ENCODE measurements around the gene MYL5. TPM values are rescaled to one million over a fixed set of nuclear protein-coding genes. Genes with fewer than 3 reads are reported as not detected.

Gene MYL5
- total RNA-seq, 1 donor, result 9.1 TPM

DNA sequence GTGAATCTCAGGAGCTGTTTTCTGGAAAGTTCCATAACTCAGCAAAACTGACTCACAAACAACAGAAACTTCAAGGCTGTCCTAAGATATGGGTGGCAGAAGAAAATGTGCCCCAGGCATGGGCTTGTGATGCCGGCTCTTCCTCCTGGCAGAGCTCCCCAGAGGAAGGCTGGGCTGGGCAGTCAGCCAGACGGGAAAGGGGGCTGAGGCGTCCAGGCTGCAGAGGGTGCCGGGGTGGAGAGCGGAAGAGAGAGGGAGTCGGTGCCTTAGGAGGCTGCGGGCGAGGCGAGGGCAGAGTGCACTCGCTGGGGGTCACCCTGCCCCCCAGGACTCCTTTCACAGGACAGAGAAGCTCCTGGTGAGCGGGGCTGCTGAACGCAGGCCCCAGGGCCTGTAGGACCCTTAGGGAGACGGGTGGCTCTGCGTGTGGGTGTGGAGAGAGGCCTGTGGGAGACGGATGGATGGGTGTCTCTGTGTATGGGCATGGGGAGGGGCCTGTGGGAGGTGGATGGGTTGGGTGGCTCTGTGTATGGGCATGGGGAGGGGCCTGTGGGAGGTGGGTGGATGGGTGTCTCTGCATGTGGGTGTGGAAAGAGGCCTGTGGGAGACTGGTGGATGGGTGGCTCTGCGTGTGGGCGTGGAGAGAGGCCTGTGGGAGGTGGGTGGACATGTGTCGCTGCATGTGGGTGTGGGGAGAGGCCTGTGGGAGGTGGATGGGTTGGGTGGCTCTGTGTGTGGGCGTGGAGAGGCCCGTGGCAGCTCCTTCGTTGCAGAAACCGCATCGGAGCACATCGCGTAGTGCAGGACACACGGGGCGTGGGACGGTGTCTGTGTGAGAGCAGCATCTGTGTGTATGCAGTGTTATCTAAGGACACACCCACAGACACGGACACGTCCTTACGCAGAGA is 47.2 kb downstream of the MYL5 start:
- peak; percentile 86 for DNase-seq (ENCODE audit: low read depth)
- no peak for TF ChIP-seq CTCF (IDR thresholded peaks at IDR 0.05; ENCODE audit: insufficient read depth, low read depth, low read length)
- peak overlapping the region; percentile 23 for H3K4me3 ChIP-seq (ENCODE audit: low read depth, low read length)

DNA sequence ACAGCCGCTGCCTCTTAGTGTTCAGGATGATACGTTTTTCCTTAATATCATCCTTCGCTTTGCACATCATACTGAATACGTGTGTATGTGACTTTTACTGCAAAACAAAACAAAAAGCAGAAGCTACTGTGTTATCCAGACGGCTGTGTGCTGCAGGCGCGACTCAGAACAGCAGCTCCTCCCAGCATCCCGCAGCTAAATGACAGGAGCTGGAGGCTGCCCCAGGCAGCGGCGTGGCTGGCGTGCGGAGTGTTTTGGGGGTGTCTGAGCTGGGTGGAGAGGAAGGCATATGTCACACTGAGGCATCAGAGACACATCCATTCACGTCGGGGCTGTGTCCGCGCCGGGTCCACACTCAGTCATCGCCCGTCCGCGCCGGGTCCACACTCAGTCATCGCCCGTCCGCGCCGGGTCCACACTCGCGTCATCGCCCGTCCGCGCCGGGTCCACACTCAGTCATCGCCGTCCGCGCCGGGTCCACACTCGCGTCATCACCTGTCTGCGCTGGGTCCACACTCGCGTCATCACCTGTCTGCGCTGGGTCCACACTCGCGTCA is 47.9 kb downstream of the MYL5 start:
- no peak for TF ChIP-seq CTCF (IDR thresholded peaks at IDR 0.05; ENCODE audit: insufficient read depth, low read depth, low read length)
- DNase-seq (ENCODE audit: low read depth), result peak; percentile 78
- H3K4me3 ChIP-seq (ENCODE audit: low read depth, low read length), result no peak overlapping the region

DNA sequence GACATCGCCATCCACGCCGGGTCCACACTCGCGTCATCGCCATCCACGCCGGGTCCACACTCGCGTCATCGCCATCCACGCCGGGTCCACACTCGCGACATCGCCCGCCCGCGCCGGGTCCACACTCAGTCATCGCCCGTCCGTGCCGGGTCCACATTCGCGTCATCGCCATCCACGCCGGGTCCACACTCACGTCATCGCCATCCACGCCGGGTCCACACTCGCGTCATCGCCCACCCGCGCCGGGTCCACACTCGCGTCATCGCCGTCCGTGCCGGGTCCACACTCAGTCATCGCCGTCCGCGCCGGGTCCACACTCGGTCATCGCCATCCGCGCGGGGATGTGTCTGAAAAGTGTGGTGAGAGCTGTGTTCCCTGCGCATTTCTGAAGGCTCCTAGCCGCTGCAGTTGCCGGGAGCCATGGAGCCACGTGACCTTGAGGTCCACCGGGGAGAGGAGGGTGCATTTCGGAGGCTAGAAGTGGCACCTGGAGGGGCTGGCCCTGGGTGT is 48.6 kb downstream of the MYL5 start:
- TF ChIP-seq CTCF (IDR thresholded peaks at IDR 0.05; ENCODE audit: insufficient read depth, low read depth, low read length), result no peak
- no peak overlapping the region for H3K4me3 ChIP-seq (ENCODE audit: low read depth, low read length)
- DNase-seq (ENCODE audit: low read depth), result no peak

DNA sequence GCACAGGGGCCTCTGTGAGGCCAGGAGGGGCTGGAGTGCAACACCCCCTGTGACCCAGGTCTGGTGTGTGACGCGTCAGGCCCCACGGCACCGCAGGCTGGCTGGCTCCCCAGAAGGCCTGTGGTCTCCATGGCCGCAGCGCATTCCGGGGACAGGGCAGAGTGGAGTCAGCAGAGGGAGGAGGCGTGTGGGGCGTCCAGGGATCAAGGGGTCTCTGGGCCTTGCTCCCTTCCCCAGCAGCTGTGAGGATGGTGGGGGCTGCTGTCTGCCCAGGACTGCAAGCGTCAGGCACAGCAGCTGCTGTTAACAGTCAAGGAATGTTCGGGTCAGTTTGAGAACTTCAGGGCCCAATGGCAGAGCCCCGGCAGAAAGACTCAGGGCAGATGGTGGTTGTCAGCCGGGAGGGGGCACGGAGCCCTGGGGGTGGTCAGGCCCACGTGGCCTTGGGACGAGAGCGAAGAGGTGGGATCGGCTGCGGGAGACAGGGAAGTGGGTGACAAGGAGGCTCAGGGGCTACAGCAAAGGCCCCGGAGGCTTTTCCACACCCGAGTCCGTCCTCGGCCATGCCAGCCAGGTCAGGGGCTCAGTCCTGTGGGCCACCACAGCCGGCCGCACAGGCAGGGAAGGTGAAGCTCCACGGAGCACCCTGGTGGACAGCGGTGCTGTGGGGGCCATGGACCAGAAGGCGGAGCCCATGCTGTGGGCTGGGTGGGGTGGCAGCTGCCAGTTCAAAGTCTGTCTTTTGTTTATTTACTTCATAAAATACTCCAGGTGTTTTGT is 49.6 kb downstream of the MYL5 start:
- DNase-seq (ENCODE audit: low read depth), result peak; percentile 75
- TF ChIP-seq CTCF (IDR thresholded peaks at IDR 0.05; ENCODE audit: insufficient read depth, low read depth, low read length), result no peak
- no peak overlapping the region for H3K4me3 ChIP-seq (ENCODE audit: low read depth, low read length)

DNA sequence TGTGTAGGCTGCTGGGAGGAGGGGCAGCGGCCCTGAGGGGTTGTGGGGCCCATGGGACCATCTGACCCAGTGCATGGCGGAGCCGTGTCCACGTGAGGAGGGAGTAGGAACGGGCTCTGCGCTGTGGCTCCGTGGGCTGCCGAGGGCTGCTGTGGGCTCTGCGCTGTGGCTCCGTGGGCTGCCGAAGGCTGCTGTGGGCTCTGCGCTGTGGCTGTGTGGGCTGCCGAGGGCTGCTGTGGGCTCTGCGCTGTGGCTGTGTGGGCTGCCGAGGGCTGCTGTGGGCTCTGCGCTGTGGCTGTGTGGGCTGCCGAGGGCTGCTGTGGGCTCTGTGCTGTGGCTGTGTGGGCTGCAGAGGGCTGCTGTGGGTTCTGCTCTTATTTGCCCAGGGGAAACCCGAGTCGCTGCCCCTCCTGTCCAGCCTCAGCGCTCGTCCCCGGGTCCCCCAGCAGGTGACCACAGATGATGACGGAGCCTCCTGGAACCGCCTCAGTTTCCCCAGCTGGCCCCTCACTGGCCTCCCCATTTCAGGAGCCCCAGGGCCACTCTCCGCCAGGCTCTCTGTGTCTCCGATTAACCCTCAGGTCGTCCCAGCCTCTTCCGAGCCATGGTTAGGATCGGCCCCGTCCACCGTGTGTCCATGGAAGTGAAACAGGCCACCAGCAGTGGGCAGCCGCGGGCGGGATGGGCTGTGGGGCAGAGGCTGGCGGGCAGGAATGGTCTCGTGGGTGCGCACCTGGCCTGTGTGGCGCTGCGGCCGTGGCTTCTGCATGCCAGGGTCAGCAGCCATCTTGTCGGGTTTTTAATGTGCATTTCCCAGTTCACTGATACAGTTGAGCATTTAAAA is 51.3 kb downstream of the MYL5 start:
- DNase-seq (ENCODE audit: low read depth), result no peak
- TF ChIP-seq CTCF (IDR thresholded peaks at IDR 0.05; ENCODE audit: insufficient read depth, low read depth, low read length), result no peak
- no peak overlapping the region for H3K4me3 ChIP-seq (ENCODE audit: low read depth, low read length)

DNA sequence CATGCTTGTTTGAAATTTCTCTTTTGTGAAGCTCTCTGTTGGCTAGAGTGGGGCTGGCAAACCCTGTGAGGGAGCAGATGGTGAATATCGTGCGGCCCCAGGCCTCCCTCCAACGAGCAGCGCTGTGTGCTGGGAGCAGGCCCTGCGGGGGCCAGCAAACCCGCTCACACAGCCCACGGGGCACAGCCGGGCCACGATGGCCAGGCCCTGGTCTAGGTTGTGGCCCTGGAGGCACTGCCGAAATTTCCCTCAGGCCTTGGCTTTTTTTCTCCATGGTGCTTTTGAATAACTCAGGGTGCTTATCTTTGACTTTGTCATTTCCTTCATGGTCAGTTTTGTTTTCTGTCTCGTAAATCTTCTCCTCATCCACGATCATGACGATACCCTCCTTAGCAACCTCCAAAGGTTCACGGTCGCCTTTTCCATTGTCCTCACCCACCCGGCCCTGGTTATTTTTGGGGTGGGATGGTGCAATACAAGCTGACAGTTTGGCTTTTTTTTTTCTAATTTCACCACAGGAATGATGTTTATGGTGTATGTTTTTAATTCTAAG is 52.0 kb downstream of the MYL5 start:
- no peak overlapping the region for H3K4me3 ChIP-seq (ENCODE audit: low read depth, low read length)
- DNase-seq (ENCODE audit: low read depth), result peak; percentile 88
- TF ChIP-seq CTCF (IDR thresholded peaks at IDR 0.05; ENCODE audit: insufficient read depth, low read depth, low read length), result no peak

Measured in fibroblast of villous mesenchyme (primary cell).